HG03175 (cell line): Measurements from ENCODE around the gene ZPR1.
"Not testable (repeated sequence)": the region's sequence is repeated elsewhere in the genome, so short reads cannot be mapped to it uniquely, and the experiment has no call there.

Experiments
- ATAC-seq: cut with Tn5 transposase; IDR thresholded peaks from one replicate; pipeline ENCODE4 v1.9.1; 2021; ENCODE audit warnings: mild to moderate bottlenecking, moderate library complexity; ENCODE audit not compliant: unreplicated experiment

The ZPR1 gene

DNA sequence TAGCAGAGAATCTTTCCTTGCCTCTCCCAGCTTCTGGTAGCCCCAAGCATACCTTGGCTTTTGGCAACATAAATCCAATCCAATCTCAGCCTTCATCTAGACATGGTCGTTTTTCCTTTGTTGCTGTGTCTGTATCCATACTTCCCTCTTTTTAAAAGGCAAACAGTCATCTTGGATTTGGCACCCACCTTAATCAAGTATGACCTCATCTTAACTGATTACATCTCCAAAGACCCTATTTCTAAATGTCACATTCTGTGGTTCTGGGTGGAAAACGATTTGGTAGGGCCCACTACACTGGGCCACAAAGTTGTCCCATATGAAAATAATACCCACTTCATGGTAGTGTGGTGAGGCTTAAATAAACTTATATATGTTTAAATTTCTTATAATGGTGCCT lies 15.9 kb downstream of the ZPR1 start:
- no peak for ATAC-seq

- no peak for ATAC-seq
These were observed 25.7 kb downstream of the ZPR1 start for GRCh38 chr11:116762132-116762531.

- ATAC-seq = not testable (repeated sequence)
These were observed 31.8 kb downstream of the ZPR1 start for GRCh38 chr11:116756044-116756443.

- ATAC-seq = no peak
These were observed 37.6 kb downstream of the ZPR1 start for GRCh38 chr11:116750070-116750718.

GRCh38 chr11:116742104-116742503 lies 45.7 kb downstream of the ZPR1 start:
- no peak for ATAC-seq

DNA sequence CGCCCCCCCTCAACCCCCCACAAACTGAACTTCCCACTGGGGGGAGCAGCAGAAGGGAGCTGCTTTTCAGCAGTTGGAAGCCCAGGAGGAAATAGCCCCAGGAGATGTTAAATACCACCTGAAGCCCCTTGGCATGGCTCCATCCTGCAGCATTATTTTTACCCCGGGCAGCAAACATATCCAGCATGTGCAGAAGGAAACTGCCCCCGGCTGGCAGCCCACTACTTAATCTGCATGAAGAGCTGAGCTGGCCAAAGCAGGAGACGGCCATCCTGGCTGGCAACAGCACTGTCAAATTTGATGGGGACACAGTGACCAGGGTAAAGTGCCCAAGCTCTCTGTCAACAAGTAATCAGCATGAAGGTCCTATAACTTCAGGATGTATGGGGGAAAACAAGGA lies 47.1 kb downstream of the ZPR1 start:
- no peak for ATAC-seq

DNA sequence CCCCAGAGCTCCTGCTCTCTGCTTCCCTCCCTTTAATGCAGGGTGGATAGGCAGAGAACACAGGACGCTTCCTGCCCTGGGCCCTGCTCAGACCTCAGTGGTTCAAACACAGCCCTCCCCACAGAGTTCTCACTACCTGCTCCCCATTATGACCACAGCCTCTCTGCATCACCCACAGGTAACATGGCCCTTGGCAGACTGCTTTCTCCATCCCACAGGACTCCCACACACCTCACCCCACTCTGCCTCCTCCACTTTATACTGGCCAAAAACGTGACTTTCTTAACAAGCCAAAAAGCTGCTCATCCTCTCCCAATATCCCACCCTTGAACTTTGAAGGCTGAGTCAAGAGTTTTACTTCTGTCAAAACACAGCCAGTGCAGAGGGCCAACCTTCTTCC lies 48.8 kb downstream of the ZPR1 start:
- ATAC-seq = no peak

GRCh38 chr11:116736763-116737162 lies 51.1 kb downstream of the ZPR1 start:
- ATAC-seq = no peak

- no peak for ATAC-seq
These were observed 53.8 kb downstream of the ZPR1 start for GRCh38 chr11:116733969-116734508.

- ATAC-seq = peak; percentile 12
These were observed 54.6 kb downstream of the ZPR1 start for GRCh38 chr11:116733043-116733755.

GRCh38 chr11:116732271-116733042 lies 55.4 kb downstream of the ZPR1 start:
- ATAC-seq = peak; percentile 84

DNA sequence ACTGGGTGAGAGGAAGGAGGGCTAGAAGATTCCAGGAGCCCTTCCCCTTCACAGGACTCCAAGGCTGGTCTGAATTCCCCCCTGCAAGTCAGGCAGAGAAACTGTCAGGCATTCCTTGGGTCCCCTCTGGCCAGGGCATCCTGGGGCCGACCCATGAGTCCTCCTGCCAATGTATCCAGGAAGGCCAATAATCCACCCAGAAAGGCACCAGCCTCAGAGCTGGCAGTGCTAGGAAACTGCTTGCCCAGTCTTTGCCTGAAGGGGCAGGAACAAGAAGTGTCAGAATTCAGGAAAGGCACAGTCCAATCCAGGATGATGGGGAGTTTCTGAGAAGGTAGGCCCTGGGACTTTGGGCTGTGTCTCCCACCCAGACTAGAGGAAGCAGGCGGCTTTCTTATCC lies 56.0 kb downstream of the ZPR1 start:
- no peak for ATAC-seq

- no peak for ATAC-seq
These were observed 56.6 kb downstream of the ZPR1 start for GRCh38 chr11:116731097-116731761.

GRCh38 chr11:116730601-116731000 lies 57.2 kb downstream of the ZPR1 start:
- no peak for ATAC-seq

DNA sequence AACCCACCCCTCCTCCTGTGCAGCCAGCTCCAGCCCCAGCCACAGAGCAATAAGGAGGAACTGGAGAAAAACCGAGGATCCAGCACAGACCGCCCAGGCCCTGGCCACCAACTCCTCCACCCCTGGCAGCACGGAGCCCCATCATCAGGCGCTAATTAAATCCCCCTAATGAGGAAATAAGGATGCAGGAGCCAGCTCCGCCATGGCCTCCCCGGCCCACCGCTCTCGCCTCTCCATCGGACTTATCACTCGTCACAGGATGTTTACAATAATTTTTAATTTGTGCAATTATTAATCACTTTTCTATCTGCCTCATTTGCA lies 57.6 kb downstream of the ZPR1 start:
- ATAC-seq = no peak

GRCh38 chr11:116729501-116730240 lies 58.2 kb downstream of the ZPR1 start:
- ATAC-seq = no peak

DNA sequence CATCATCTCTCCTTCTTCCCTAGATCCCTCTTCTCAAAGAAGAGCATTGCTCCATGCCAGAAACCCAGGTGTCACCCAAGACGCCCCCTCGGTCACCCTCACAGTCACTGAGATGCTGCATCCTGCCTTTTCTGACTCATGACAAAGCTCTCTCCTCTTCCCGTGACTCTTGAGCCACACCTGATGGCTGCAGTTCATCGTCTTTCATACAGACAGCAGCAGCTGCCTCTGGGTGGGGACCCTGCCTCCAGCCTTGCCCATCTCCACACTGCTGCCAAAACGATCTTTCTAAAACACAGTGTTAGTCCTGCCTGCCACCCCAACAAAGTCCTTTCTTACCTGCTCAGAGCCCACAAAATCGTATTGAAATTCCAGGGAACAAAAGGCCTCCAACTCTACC lies 59.8 kb downstream of the ZPR1 start:
- ATAC-seq = no peak

DNA sequence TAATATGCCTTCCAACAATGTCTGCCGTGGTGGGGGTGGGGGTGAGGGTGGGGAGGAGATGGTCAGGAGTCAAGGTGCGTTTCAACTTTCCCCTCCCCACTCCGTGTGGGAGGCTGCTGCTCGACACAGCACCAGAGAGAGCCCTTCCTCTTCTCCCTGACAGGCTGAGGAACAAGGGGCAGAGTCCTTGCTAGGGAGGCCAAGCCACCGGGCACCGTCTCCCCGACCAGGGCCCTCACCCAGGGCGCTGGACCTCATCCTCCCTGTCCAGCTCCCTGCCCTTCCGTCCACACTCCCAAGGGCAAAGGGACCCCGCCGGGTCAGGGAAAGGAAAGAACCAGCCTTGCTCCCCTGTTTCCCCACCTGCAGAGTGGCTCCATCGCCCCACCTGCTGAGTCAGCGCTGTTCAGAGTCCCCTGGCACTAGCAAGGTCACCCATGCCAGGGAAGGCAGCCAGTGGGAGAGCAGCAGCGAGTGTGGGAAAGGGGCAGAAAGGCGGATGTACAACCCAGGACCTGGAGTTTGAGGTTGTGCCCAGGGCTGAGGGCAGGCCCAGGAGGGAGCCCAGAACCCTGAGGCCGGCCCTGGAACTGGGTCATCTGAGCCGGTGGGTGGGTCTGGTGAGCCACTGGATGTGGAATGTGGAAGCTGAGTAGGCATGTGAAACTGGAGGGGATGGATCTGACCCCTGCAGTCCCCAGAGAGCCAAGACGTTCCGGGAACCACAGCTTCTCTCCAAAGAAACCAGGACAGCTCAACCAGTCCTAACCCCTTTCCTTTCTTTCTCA lies 62.2 kb downstream of the ZPR1 start:
- no peak for ATAC-seq

GRCh38 chr11:116724813-116725212 lies 63.0 kb downstream of the ZPR1 start:
- ATAC-seq = no peak
